NCI-H1436 treated with DMSO at 0.1 percent for 48 hours (cell line): Measurements from ENCODE around the gene MAN1A2.

Experiments
- DNase-seq: peaks from one replicate; lab custom pipeline; 2025; lab: John Stamatoyannopoulos, UW

MAN1A2 gene

DNA sequence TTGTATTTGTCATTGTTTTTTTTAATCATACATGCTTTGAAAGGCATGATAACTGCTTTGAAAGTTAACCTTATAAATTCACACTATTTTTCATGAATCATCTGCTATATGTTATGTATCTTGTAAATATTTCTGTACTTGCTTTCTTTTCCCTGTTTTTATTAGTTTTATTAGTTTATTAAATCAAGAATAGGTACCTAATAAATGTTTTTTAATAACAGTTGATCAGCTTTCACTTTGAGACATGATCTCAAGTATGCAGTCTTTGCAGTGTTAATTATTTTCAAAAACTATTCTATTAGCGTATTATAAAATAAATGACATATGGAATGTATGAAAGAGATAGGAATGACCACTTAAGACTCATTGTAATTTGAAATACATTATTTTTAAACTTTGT is 127.8 kb downstream of the MAN1A2 start:
- no peak for DNase-seq

DNA sequence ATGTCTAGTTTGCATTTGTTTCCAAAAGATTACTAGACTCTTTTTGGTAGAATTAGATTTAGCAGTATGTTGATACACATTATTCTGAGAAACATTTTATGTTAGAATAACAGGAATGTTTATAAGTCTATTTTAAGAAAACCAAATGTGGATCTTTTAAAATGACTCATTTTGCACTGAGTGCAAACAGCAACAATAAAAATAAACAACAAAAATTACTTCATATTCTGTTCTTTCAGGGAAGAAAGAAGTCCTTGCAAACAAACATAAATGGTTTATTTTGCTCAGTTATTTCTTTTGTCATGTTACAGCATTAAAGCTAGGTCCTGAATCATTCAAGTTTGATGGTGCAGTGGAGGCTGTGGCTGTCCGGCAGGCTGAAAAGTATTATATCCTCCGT is 131.8 kb downstream of the MAN1A2 start:
- no peak for DNase-seq

DNA sequence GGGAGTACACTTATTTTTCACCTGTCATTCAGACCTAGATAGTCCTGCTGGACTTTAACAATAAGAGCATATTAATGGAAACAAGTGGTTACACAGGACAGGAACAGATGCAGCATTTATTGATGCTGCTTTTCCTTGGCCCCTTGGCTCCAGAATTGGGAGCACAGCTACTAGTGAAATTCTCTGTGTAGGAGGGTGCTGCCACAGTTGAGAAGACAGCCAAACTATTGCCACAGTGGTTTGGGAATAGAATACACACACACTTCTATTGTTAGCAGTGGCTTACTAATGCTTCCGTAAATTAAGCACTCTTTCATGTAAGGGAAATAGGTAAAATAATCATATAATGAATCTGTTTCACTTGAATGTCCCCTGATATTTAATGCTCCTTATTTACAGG is 133.3 kb downstream of the MAN1A2 start:
- DNase-seq, result no peak

DNA sequence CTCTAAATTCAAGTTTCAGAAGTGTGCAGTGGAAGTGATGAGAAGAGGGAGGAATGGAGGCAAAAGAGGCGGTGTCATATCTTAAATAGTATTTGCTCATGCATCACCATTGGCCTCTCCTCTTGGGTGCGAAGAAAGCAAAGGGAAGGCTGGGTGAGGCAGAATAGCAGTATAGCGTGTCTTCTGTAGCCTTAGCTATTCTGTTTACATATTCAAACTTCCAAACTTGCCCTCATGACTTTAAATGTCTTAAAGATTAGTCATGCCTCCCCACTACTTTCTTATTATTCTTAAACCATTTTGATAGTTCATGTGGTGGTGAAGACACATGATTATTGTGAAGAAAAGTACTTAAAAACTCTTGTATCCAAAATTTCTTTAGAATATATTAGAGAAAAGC is 134.0 kb downstream of the MAN1A2 start:
- DNase-seq, result no peak

- no peak for DNase-seq
Observed at GRCh38 chr1:117511273-117511672, 144.0 kb downstream of the MAN1A2 start.

- DNase-seq, result no peak
Observed at GRCh38 chr1:117512728-117513321, 145.6 kb downstream of the MAN1A2 start.

DNA sequence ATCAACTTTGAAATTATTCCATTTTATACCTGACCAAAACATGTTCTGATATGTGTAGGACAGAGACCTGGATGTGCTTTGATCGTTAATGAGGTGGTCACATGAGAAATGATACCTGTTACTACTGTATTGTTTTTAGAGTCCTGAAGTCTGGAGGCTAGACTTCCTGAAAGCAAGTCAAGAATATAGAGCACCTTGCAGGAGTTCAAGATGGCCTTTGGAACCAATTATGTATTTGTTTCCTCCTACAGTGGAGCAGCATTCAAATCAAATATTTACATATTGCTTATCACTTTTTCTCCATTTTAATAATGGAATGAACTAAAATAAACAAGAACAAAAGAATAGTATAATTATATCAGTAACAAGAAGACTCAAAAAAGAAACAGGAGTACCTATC is 155.9 kb downstream of the MAN1A2 start:
- no peak for DNase-seq

DNA sequence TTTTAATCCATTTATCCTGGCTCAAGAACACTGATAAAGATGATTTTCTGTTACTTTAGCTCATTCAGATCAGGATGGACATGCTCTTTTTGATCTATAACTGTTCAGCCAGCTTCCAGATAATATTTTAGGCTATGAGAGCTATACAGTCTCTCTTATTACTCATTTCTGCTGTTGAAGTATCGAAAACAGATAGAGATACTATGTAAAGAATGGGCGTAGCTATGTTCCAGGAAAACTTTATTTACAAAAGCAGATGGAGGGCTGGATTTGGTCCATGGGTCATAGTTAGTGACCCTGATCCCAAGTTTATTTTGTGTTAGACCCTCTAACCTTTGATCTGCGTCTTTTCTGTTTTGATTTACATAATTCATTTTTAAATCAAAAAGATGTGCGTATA is 159.8 kb downstream of the MAN1A2 start:
- no peak for DNase-seq

GRCh38 chr1:117527566-117528102 is 160.4 kb downstream of the MAN1A2 start:
- DNase-seq, result no peak

DNA sequence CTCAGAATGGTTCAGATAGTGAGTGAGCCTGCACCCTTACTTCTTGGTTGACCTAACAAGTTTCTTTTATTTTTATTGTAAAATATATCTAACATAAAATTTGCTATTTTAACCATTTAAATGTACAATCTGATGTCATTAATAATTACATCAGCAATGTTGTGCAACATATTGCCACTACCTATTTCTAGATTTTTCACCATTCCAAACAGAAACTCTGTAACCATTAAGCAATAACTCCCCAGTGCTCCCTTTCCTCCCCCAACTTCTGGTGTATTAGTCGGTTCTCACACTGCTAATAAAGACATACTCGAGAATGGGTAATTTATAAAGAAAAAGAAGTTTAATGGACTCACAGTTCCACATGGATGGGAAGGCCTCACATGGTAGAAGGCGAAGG is 162.4 kb downstream of the MAN1A2 start:
- no peak for DNase-seq

GRCh38 chr1:117531222-117531621 is 164.0 kb downstream of the MAN1A2 start:
- no peak for DNase-seq

GRCh38 chr1:117534995-117535467 is 167.8 kb downstream of the MAN1A2 start:
- no peak for DNase-seq

GRCh38 chr1:117535821-117536220 is 168.6 kb downstream of the MAN1A2 start:
- DNase-seq, result no peak

- no peak for DNase-seq
Observed at GRCh38 chr1:117537291-117537920, 170.2 kb downstream of the MAN1A2 start.

GRCh38 chr1:117540532-117540931 is 173.3 kb downstream of the MAN1A2 start:
- DNase-seq, result no peak

DNA sequence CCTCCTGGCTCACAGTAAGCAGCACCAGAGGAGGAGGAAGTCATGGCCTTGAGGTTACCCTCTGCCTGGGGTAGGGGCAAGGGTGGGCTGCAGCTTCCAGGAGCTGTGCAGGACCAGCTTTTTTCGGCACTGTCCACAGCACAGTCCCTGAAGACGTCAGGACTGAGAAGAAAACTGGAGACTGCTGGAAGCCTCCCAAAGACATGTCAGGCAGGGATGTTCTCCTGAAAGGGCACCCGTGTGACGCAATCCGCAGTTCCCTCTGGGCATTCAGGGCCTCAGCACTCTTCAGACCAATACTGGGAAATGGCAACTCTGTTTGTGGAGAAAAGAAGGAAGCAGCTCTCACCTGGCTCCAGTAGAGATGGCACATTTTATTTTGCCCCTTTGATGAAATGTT is 173.8 kb downstream of the MAN1A2 start:
- no peak for DNase-seq

DNA sequence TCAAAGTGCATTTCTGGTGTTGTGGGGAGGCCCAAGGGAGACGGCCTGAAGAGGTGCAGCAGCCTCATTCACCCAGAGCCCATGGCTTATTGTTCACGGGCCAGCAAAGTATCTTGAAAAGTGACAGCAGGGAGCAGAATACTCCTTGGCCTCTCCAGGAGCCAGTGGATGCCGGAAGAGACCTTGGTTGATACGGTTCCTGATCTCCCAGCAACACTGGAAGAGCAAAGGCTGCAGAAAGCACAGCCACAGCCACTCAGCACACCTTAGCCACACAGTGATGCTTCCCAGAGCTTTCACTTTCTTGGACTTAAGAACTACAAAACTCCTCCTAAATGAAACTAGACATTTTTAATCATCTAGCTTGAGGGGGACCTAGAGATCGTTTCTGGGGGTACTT is 174.3 kb downstream of the MAN1A2 start:
- no peak for DNase-seq

DNA sequence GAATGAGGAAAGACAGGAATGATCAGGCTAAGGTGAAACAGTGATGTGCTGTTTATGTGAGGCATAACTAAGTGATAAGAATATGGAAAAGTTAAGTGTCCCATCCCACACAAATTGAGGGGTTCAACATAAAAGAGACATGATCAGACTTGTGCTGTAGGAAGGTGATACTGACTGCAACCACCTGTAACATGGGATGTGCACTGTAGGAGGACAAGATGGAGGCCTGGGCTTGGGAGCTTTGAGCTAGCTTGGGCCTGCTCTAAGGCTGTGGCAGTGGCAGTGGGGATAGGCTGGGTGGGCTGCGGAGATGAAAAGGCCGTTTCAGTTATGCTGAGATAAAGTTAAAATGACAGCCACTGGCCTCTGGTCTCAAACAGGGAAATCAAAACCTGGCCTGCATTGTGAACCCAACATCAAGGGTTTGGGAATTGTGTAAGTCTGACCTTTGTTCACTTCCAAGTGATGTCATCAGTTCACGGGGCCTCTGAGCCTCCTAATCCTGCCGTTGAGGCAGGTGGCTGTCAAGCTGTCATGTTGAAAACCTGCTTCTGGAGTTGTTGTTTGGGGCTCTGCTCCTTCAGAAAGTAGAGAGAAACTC is 177.4 kb downstream of the MAN1A2 start:
- DNase-seq, result no peak

- no peak for DNase-seq
Observed at GRCh38 chr1:117546467-117546866, 179.2 kb downstream of the MAN1A2 start.

- DNase-seq, result no peak
Observed at GRCh38 chr1:117553471-117553870, 186.2 kb downstream of the MAN1A2 start.

DNA sequence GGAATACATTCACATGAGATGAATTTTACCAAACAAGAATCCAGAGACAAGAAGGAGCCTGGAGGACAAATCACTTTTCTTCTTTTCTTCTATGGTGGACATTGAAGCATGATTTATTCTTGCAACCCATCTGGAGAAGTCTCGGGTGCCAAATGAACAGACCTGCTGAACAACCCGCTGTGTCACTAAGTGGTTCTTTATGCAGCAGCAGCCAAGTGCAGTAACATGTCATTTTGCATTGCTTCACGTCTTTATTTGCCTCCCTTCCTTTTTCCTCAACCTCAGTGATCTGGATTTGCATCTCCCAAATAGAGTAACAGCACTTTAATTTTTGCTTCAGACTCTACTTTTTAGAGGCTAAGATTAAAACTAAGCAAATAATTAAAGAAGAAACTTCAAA is 188.6 kb downstream of the MAN1A2 start:
- DNase-seq, result no peak

GRCh38 chr1:117556341-117556740 is 189.1 kb downstream of the MAN1A2 start:
- no peak for DNase-seq

- DNase-seq, result no peak
Observed at GRCh38 chr1:117556976-117557375, 189.7 kb downstream of the MAN1A2 start.
